Activated T-cell treated with anti-CD3 and anti-CD28 coated beads, Interleukin-2, amount 50 U/mL, for 72 hours (primary cell): Measurements from ENCODE around the gene IL36RN. TPM values are rescaled to one million over a fixed set of nuclear protein-coding genes. Genes with fewer than 3 reads are reported as not detected.
A peak's percentile ranks its signal among the peaks of the same experiment; 100 is the strongest.

Source experiments
- ATAC-seq, 2 donors: fragments of 150-1000 bp; cut with Tn5 transposase; replicated peaks in 1 of 2; 2 replicates each; pipeline ENCODE4 v1.10.0; 2021; ENCODE audit warnings: moderate library complexity in 2 of 2, mild to moderate bottlenecking in 1 of 2
- DNase-seq, 2 donors: peaks; one replicate each; pipeline ENCODE4 v3.0.0; 2021 to 2022; ENCODE audit warnings: mixed read lengths in 1 of 2
- H3K27ac Mint-ChIP-seq: one replicate; pipeline ENCODE4 v1.8.0; 2022; ENCODE audit warnings: mild to moderate bottlenecking, moderate library complexity, mixed read lengths
- H3K27me3 Mint-ChIP-seq: one replicate; pipeline ENCODE4 v1.8.0; 2022; ENCODE audit warnings: low read depth, mixed read lengths
- H3K36me3 Mint-ChIP-seq, 2 donors: one replicate each; pipeline ENCODE4 v1.8.0; 2022; ENCODE audit warnings: mixed read lengths in 2 of 2, mild to moderate bottlenecking in 1 of 2; ENCODE audit not compliant: insufficient read depth in 2 of 2
- H3K4me1 Mint-ChIP-seq: one replicate; pipeline ENCODE4 v1.8.0; 2022; ENCODE audit warnings: low read depth, mixed read lengths
- H3K4me3 Mint-ChIP-seq, 2 donors: one replicate each; pipeline ENCODE4 v1.8.0; 2022; ENCODE audit warnings: mild to moderate bottlenecking in 2 of 2, mixed read lengths in 2 of 2, moderate library complexity in 2 of 2
- H3K9me3 Mint-ChIP-seq, 2 donors: one replicate each; pipeline ENCODE4 v1.8.0; 2022; ENCODE audit warnings: mixed read lengths in 2 of 2
- total RNA-seq, 2 donors: library from RNA; stranded (reverse); gene quantifications; one replicate each; pipeline ENCODE4 v1.2.3, GENCODE V29; 2022

Gene IL36RN
- total RNA-seq, 2 donors from 2014 or later: not detected

GRCh38 chr2:113103277-113103676 is 44.3 kb downstream of the IL36RN start:
- Mint-ChIP-seq H3K27ac (peak overlapping the region; percentile 75), H3K9me3 (peaks cover 14% of the 10 kb centered on the region in 2 donors), H3K4me3 (peak overlapping the region; percentile 25 to 56), H3K27me3 (no peaks in the 10 kb centered on the region), H3K4me1 (peaks cover 42% of the 10 kb centered on the region), H3K36me3 (peaks cover 18 to 23% of the 10 kb centered on the region in 2 donors)
- ATAC-seq: no peak
- DNase-seq: no peak

GRCh38 chr2:113104054-113104611 is 45.1 kb downstream of the IL36RN start:
- H3K27ac Mint-ChIP-seq: peak overlapping the region; percentile 75
- H3K9me3 Mint-ChIP-seq: peaks cover 13 to 14% of the 10 kb centered on the region in 2 donors
- no peaks in the 10 kb centered on the region for H3K27me3 Mint-ChIP-seq
- peak; percentile 55 to 61 for DNase-seq
- ATAC-seq: peak; percentile 84 to 88
- H3K4me3 Mint-ChIP-seq: peak overlapping the region; percentile 51 to 56
- peaks cover 39% of the 10 kb centered on the region for H3K4me1 Mint-ChIP-seq
- peaks cover 18 to 22% of the 10 kb centered on the region in 2 donors for H3K36me3 Mint-ChIP-seq

GRCh38 chr2:113105047-113105785 is 46.2 kb downstream of the IL36RN start:
- H3K4me1 Mint-ChIP-seq: peaks cover 39% of the 10 kb centered on the region
- peak; percentile 65 to 74 for ATAC-seq

GRCh38 chr2:113111121-113111520 is 52.1 kb downstream of the IL36RN start:
- Mint-ChIP-seq H3K27ac (no peak overlapping the region), H3K36me3 (peaks cover 0 to 3% of the 10 kb centered on the region in 2 donors), H3K9me3 (no peaks in the 10 kb centered on the region), H3K27me3 (no peaks in the 10 kb centered on the region), H3K4me3 (no peak overlapping the region), H3K4me1 (peaks cover 5% of the 10 kb centered on the region)
- ATAC-seq (no peak), DNase-seq (no peak)

More at GRCh38 chr2:113105047-113105785, 46.2 kb downstream of the IL36RN start:
- Mint-ChIP-seq H3K27ac (peak overlapping the region; percentile 75), H3K4me3 (peak overlapping the region; percentile 6 to 51), H3K27me3 (no peaks in the 10 kb centered on the region), H3K36me3 (peaks cover 18 to 22% of the 10 kb centered on the region in 2 donors), H3K9me3 (peaks cover 13 to 14% of the 10 kb centered on the region in 2 donors)
- peak; percentile 64 to 72 for DNase-seq

- H3K4me1 Mint-ChIP-seq: peaks cover 5% of the 10 kb centered on the region
- H3K9me3 Mint-ChIP-seq: no peaks in the 10 kb centered on the region
- no peak for DNase-seq
- no peaks in the 10 kb centered on the region for H3K27me3 Mint-ChIP-seq
- no peak overlapping the region for H3K4me3 Mint-ChIP-seq
- ATAC-seq: no peak
- no peak overlapping the region for H3K27ac Mint-ChIP-seq
- H3K36me3 Mint-ChIP-seq: peaks cover 0 to 3% of the 10 kb centered on the region in 2 donors
These were observed 52.9 kb downstream of the IL36RN start for GRCh38 chr2:113111823-113112287.

- ATAC-seq (no peak), DNase-seq (no peak)
- Mint-ChIP-seq H3K9me3 (no peaks in the 10 kb centered on the region), H3K4me3 (no peak overlapping the region), H3K36me3 (peaks cover 0 to 2% of the 10 kb centered on the region in 2 donors), H3K4me1 (peaks cover 5% of the 10 kb centered on the region), H3K27ac (no peak overlapping the region), H3K27me3 (no peaks in the 10 kb centered on the region)
These were observed 53.4 kb downstream of the IL36RN start for GRCh38 chr2:113112441-113112840.

GRCh38 chr2:113112871-113113270 is 53.9 kb downstream of the IL36RN start:
- Mint-ChIP-seq H3K9me3 (no peaks in the 10 kb centered on the region), H3K27ac (no peak overlapping the region), H3K36me3 (peaks cover 0 to 2% of the 10 kb centered on the region in 2 donors), H3K4me3 (no peak overlapping the region), H3K27me3 (no peaks in the 10 kb centered on the region), H3K4me1 (peaks cover 5% of the 10 kb centered on the region)
- no peak for ATAC-seq
- DNase-seq: no peak

GRCh38 chr2:113113807-113114206 is 54.8 kb downstream of the IL36RN start:
- DNase-seq: no peak
- Mint-ChIP-seq H3K27me3 (no peaks in the 10 kb centered on the region), H3K9me3 (no peaks in the 10 kb centered on the region), H3K4me1 (peaks cover 5% of the 10 kb centered on the region), H3K36me3 (peaks cover 0 to 2% of the 10 kb centered on the region in 2 donors), H3K4me3 (no peak overlapping the region), H3K27ac (no peak overlapping the region)
- ATAC-seq: no peak

Other genes starting within 250 kb of the IL36RN start
- gene IL1B, start 222.4 kb upstream of the IL36RN start, total RNA-seq: under 1 TPM in 1 of 2 donors, not detected in 1; 0.14 TPM
- gene IL37, start 148.0 kb upstream of the IL36RN start, total RNA-seq: not detected
- not detected for gene IL36G, start 81.2 kb upstream of the IL36RN start, total RNA-seq
- under 1 TPM in 1 of 2 donors, not detected in 1; 0.84 TPM for gene IL36A, start 53.7 kb upstream of the IL36RN start, total RNA-seq
- gene IL36B, start 6.3 kb upstream of the IL36RN start, total RNA-seq: not detected
- not detected for gene IL1F10, start 8.8 kb downstream of the IL36RN start, total RNA-seq
- gene IL1RN, start 68.4 kb downstream of the IL36RN start, total RNA-seq: 10 to 100 TPM; 18.5 to 44.3 TPM
- 100 to 1,000 TPM; 174 to 200 TPM for gene PSD4, start 114.8 kb downstream of the IL36RN start, total RNA-seq
- gene PAX8, start 219.7 kb downstream of the IL36RN start, total RNA-seq: 1 to 10 TPM; 3.0 to 4.3 TPM